CD4-positive, alpha-beta T cell (primary cell): ENCODE measurements around the gene SPECC1L. TPM values are rescaled to one million over a fixed set of nuclear protein-coding genes. Genes with fewer than 3 reads are reported as not detected.

Experiments used
- ATAC-seq: fragments of 200-7000 bp; cut with Tn5 transposase; one replicate; pipeline ENCODE4 v1.10.0; 2022; ENCODE audit warnings: mild to moderate bottlenecking; ENCODE audit not compliant: poor library complexity
- CTCF ChIA-PET: fragments of 350-600 bp; sonication (Branson Sonifier 250); formaldehyde crosslinking; loops from one replicate; lab custom pipeline; 2021; ENCODE audit warnings: antibody characterized with exemption, inconsistent platforms; lab: Charles Lee
- POLR2A ChIA-PET: fragments of 350-600 bp; sonication (Branson Sonifier 250); formaldehyde crosslinking; loops from one replicate; lab custom pipeline; 2021; ENCODE audit warnings: antibody characterized with exemption, inconsistent platforms; lab: Charles Lee
- DNase-seq, 14 experiments: peaks; one replicate each; pipeline ENCODE4 v3.0.0-alpha.2; 2013 to 2020; ENCODE audit warnings: mixed read lengths in 2 of 14
- H3K27ac ChIP-seq, 2 donors: one replicate each; pipeline versions ENCODE4 v1.5.1 to v1.7.0; 2013; ENCODE audit warnings: low read length in 2 of 2, low read depth in 1 of 2, mild to moderate bottlenecking in 1 of 2
- H3K27me3 ChIP-seq, 2 experiments: 1 replicate in 1 of 2; 2 replicates in 1 of 2; pipeline versions ENCODE4 v1.6.1 to v1.7.0; 2013; ENCODE audit warnings: low read length in 2 of 2, control low read depth in 1 of 2, mild to moderate bottlenecking in 1 of 2, moderate library complexity in 1 of 2; ENCODE audit not compliant: insufficient read depth in 2 of 2, control insufficient read depth in 1 of 2
- H3K36me3 ChIP-seq: one replicate; pipeline ENCODE4 v1.6.1; 2013; ENCODE audit warnings: low read length, control low read depth; ENCODE audit not compliant: insufficient read depth
- H3K4me1 ChIP-seq: one replicate; pipeline ENCODE4 v1.6.1; 2013; ENCODE audit warnings: low read length, control low read depth; ENCODE audit not compliant: insufficient read depth
- H3K4me3 ChIP-seq: one replicate; pipeline ENCODE4 v1.5.1; 2013; ENCODE audit warnings: mild to moderate bottlenecking, low read length, moderate library complexity
- H3K9me3 ChIP-seq, 2 experiments: 1 replicate in 1 of 2; 2 replicates in 1 of 2; pipeline versions ENCODE4 v1.6.1 to v1.7.0; 2013; ENCODE audit warnings: low read length in 2 of 2, mild to moderate bottlenecking in 2 of 2, control low read depth in 1 of 2, moderate library complexity in 1 of 2; ENCODE audit not compliant: control insufficient read depth in 1 of 2, insufficient read depth in 1 of 2
- H3K27ac Mint-ChIP-seq: one replicate; pipeline ENCODE4 v1.8.0; 2020; ENCODE audit warnings: mixed read lengths
- H3K27me3 Mint-ChIP-seq: one replicate; pipeline ENCODE4 v1.8.0; 2021; ENCODE audit warnings: mixed read lengths
- H3K36me3 Mint-ChIP-seq: one replicate; pipeline ENCODE4 v1.8.0; 2021; ENCODE audit warnings: low read depth, mixed read lengths
- H3K4me1 Mint-ChIP-seq: one replicate; pipeline ENCODE4 v1.8.0; 2021; ENCODE audit warnings: low read depth, mixed read lengths
- H3K4me3 Mint-ChIP-seq: one replicate; pipeline ENCODE4 v1.8.0; 2020; ENCODE audit warnings: mild to moderate bottlenecking, mixed read lengths
- H3K9me3 Mint-ChIP-seq: one replicate; pipeline ENCODE4 v1.8.0; 2020; ENCODE audit warnings: mixed read lengths
- CTCF ChIP-seq: fragments of 200-600 bp; IDR thresholded peaks from one replicate; pipeline ENCODE4 v1.8.0; 2022; ENCODE audit warnings: antibody characterized with exemption, mild to moderate bottlenecking
- intact Hi-C, 2 experiments: fragments of 100-400 bp; cut with DNase I in 1 of 2; cut with micrococcal nuclease in 1 of 2; formaldehyde crosslinking; loops; one replicate each; pipeline versions ENCODE4 v1.15.1 to v1.9.0; 2023 to 2025; cut with DNase I, micrococcal nuclease
- total RNA-seq, 174 experiments: library from RNA in 2 of 174; stranded (reverse) in 2 of 174; gene quantifications; one replicate each; pipeline ENCODE4 v1.2.3 and lab custom pipeline; 2021 to 2026

SPECC1L gene
- total RNA-seq, 2 experiments from 2014 or later, result 27.5 to 31.8 TPM

GRCh38 chr22:24386937-24387471 lies 116.4 kb downstream of the SPECC1L start:
- intact Hi-C loops, result no loop called here
- Histone ChIP-seq H3K27ac (no peak overlapping the region), H3K36me3 (peaks cover 3% of the 10 kb centered on the region), H3K4me1 (no peaks in the 10 kb centered on the region), H3K4me3 (no peak overlapping the region), H3K27me3 (no peaks in the 10 kb centered on the region), H3K9me3 (no peaks in the 10 kb centered on the region)
- H3K27me3 Mint-ChIP-seq, result no peaks in the 10 kb centered on the region
- no peak for TF ChIP-seq CTCF
- H3K9me3 Mint-ChIP-seq, result no peaks in the 10 kb centered on the region
- H3K4me1 Mint-ChIP-seq, result peaks cover 16% of the 10 kb centered on the region
- no peak overlapping the region for H3K4me3 Mint-ChIP-seq
- POLR2A ChIA-PET, result no interaction called here
- H3K27ac Mint-ChIP-seq, result no peak overlapping the region
- peaks cover 22% of the 10 kb centered on the region for H3K36me3 Mint-ChIP-seq
- no peak for ATAC-seq
- DNase-seq, result no peak
- CTCF ChIA-PET, result no interaction called here

GRCh38 chr22:24389680-24390079 lies 119.0 kb downstream of the SPECC1L start:
- no peak overlapping the region for H3K27ac Mint-ChIP-seq
- Histone ChIP-seq H3K27me3 (no peaks in the 10 kb centered on the region), H3K27ac (no peak overlapping the region), H3K4me1 (no peaks in the 10 kb centered on the region), H3K36me3 (peaks cover 5% of the 10 kb centered on the region), H3K9me3 (no peaks in the 10 kb centered on the region), H3K4me3 (no peak overlapping the region)
- H3K9me3 Mint-ChIP-seq, result no peaks in the 10 kb centered on the region
- ATAC-seq (no peak), DNase-seq (no peak)
- CTCF ChIA-PET, result no interaction called here
- TF ChIP-seq CTCF, result no peak
- peaks cover 28% of the 10 kb centered on the region for H3K4me1 Mint-ChIP-seq
- peaks cover 46% of the 10 kb centered on the region for H3K36me3 Mint-ChIP-seq
- POLR2A ChIA-PET, result no interaction called here
- intact Hi-C loops, result no loop called here
- no peaks in the 10 kb centered on the region for H3K27me3 Mint-ChIP-seq
- no peak overlapping the region for H3K4me3 Mint-ChIP-seq

GRCh38 chr22:24390156-24390555 lies 119.5 kb downstream of the SPECC1L start:
- Mint-ChIP-seq H3K9me3 (no peaks in the 10 kb centered on the region), H3K36me3 (peaks cover 50% of the 10 kb centered on the region), H3K4me1 (peaks cover 28% of the 10 kb centered on the region), H3K27ac (no peak overlapping the region), H3K4me3 (no peak overlapping the region), H3K27me3 (no peaks in the 10 kb centered on the region)
- no peak overlapping the region for H3K4me3 ChIP-seq
- POLR2A ChIA-PET, result no interaction called here
- no peaks in the 10 kb centered on the region for H3K9me3 ChIP-seq
- DNase-seq (no peak), ATAC-seq (no peak)
- intact Hi-C loops, result no loop called here
- H3K27ac ChIP-seq, result no peak overlapping the region
- H3K36me3 ChIP-seq, result peaks cover 5% of the 10 kb centered on the region
- CTCF ChIA-PET, result interaction anchor here (0.6 kb wide), 1 partner anchor 50 kb away, joined by 3 read pairs; no protein-coding TSS in a partner anchor
- no peaks in the 10 kb centered on the region for H3K4me1 ChIP-seq
- TF ChIP-seq CTCF, result no peak
- H3K27me3 ChIP-seq, result no peaks in the 10 kb centered on the region
